ENCODE results near the gene KIAA1671. TPM values are rescaled to one million over a fixed set of nuclear protein-coding genes. Genes with fewer than 3 reads are reported as not detected.
A peak's percentile ranks its signal among the peaks of the same experiment; 100 is the strongest.

Gene KIAA1671
- total RNA-seq, 6 donors from 2014 or later: 30.9 to 57.7 (median 42.1) TPM

GRCh38 chr22:25024895-25025294 is 72.4 kb downstream of the KIAA1671 start:
- no peak for TF ChIP-seq POLR2AphosphoS5 (IDR thresholded peaks at IDR 0.05)
- TF ChIP-seq CTCF (IDR thresholded peaks at IDR 0.05): no peak
- no peak for TF ChIP-seq POLR2A (IDR thresholded peaks at IDR 0.05)
- no peak for TF ChIP-seq EP300 (IDR thresholded peaks at IDR 0.05)
- Histone ChIP-seq H3K4me3 (no peak overlapping the region), H3K9me3 (no peaks in the 10 kb centered on the region), H3K27me3 (no peaks in the 10 kb centered on the region), H3K4me1 (peaks cover 23 to 47% (median 34%) of the 10 kb centered on the region in 4 donors), H3K27ac (peak overlapping the region in 2 of 4 donors; percentile 23 to 74), H3K36me3 (peaks cover 0 to 4% (median 0%) of the 10 kb centered on the region in 4 donors)
- DNase-seq: no peak
- 82 to 92% methylated on average over 2 to 3 of the region's 3 CpGs for WGBS, 2 donors
- ATAC-seq (ENCODE audit: low FRiP score in 2 of 2): no peak

- Histone ChIP-seq H3K4me1 (peaks cover 27 to 44% (median 34%) of the 10 kb centered on the region in 4 donors), H3K27me3 (no peaks in the 10 kb centered on the region), H3K9me3 (no peaks in the 10 kb centered on the region), H3K36me3 (peaks cover 0 to 4% (median 0%) of the 10 kb centered on the region in 4 donors), H3K27ac (peak overlapping the region; percentile 58 to 77 (median 67)), H3K4me3 (no peak overlapping the region)
- TF ChIP-seq POLR2AphosphoS5 (IDR thresholded peaks at IDR 0.05): peak in 1 of 2 donors; percentile 15
- TF ChIP-seq CTCF (IDR thresholded peaks at IDR 0.05): no peak
- ATAC-seq (ENCODE audit: low FRiP score in 2 of 2): peak; percentile 34 to 44
- no peak for DNase-seq
- 59 to 60% methylated on average over 12 of the region's 12 CpGs for WGBS, 2 donors
Observed at GRCh38 chr22:25025491-25026400, 73.2 kb downstream of the KIAA1671 start.

GRCh38 chr22:25027043-25027906 is 74.8 kb downstream of the KIAA1671 start:
- H3K4me1 ChIP-seq: peaks cover 24 to 41% (median 33%) of the 10 kb centered on the region in 4 donors
- no peaks in the 10 kb centered on the region for H3K9me3 ChIP-seq
- TF ChIP-seq POLR2A (IDR thresholded peaks at IDR 0.05) (no peak), CTCF (IDR thresholded peaks at IDR 0.05) (no peak), EP300 (IDR thresholded peaks at IDR 0.05) (no peak), POLR2AphosphoS5 (IDR thresholded peaks at IDR 0.05) (no peak)
- no peak overlapping the region for H3K4me3 ChIP-seq
- no peaks in the 10 kb centered on the region for H3K27me3 ChIP-seq
- peak in 1 of 2 donors; percentile 69 for ATAC-seq (ENCODE audit: low FRiP score in 2 of 2)
- 74 to 83% methylated on average over 11 of the region's 11 CpGs for WGBS, 2 donors
- H3K36me3 ChIP-seq: peaks cover 0 to 4% (median 0%) of the 10 kb centered on the region in 4 donors
- DNase-seq: no peak
- H3K27ac ChIP-seq: peak overlapping the region; percentile 58 to 77 (median 67)

GRCh38 chr22:25027959-25028840 is 75.7 kb downstream of the KIAA1671 start:
- Histone ChIP-seq H3K36me3 (peaks cover 0 to 4% (median 0%) of the 10 kb centered on the region in 4 donors), H3K4me3 (no peak overlapping the region), H3K27me3 (no peaks in the 10 kb centered on the region), H3K4me1 (peaks cover 24 to 41% (median 33%) of the 10 kb centered on the region in 4 donors), H3K9me3 (no peaks in the 10 kb centered on the region), H3K27ac (peak overlapping the region; percentile 58 to 77 (median 66))
- 87 to 92% methylated on average over 19 to 39 of the region's 45 CpGs for WGBS, 2 donors
- peak; percentile 3 to 39 for ATAC-seq (ENCODE audit: low FRiP score in 2 of 2)
- TF ChIP-seq POLR2A (IDR thresholded peaks at IDR 0.05): no peak
- peak in 1 of 6 experiments; percentile 33 for TF ChIP-seq CTCF (IDR thresholded peaks at IDR 0.05)
- DNase-seq: peak in 1 of 2 donors; percentile 80
